Neutrophil (primary cell): Measurements from ENCODE around the gene RAN.

Experiments
- H3K27ac ChIP-seq: fragments of 200-600 bp; sonication (generic); 2 replicates; pipeline ENCODE4 v1.5.1; 2016; ENCODE audit warnings: mild to moderate bottlenecking, moderate library complexity
- H3K27me3 ChIP-seq: fragments of 200-600 bp; sonication (generic); 2 replicates; pipeline ENCODE4 v1.6.0; 2016; ENCODE audit warnings: mild to moderate bottlenecking
- H3K36me3 ChIP-seq: fragments of 200-600 bp; sonication (generic); 2 replicates; pipeline ENCODE4 v1.5.1; 2017
- H3K4me1 ChIP-seq, 2 experiments: fragments of 200-600 bp in 1 of 2; sonication (generic) in 1 of 2; 1 replicate in 1 of 2; 2 replicates in 1 of 2; pipeline versions ENCODE4 v1.5.1 to v1.6.1; 2013 to 2016; ENCODE audit warnings: low read depth in 1 of 2, low read length in 1 of 2, mild to moderate bottlenecking in 1 of 2, moderate library complexity in 1 of 2; ENCODE audit not compliant: control insufficient read depth in 1 of 2, insufficient read depth in 1 of 2
- H3K4me3 ChIP-seq, 2 experiments: fragments of 200-600 bp in 1 of 2; sonication (generic) in 1 of 2; 1 replicate in 1 of 2; 2 replicates in 1 of 2; pipeline ENCODE4 v1.5.1; 2013 to 2016; ENCODE audit warnings: low read depth in 1 of 2, low read length in 1 of 2, mild to moderate bottlenecking in 1 of 2, moderate library complexity in 1 of 2
- H3K9me3 ChIP-seq: fragments of 200-600 bp; sonication (generic); 2 replicates; pipeline ENCODE4 v1.5.1; 2016
- TF ChIP-seq, protein P1 (sequence below): fragments of 200-600 bp; sonication (generic); IDR thresholded peaks from 2 replicates; pipeline ENCODE4 v1.5.1; 2016; ENCODE audit warnings: antibody characterized with exemption

The RAN gene

DNA sequence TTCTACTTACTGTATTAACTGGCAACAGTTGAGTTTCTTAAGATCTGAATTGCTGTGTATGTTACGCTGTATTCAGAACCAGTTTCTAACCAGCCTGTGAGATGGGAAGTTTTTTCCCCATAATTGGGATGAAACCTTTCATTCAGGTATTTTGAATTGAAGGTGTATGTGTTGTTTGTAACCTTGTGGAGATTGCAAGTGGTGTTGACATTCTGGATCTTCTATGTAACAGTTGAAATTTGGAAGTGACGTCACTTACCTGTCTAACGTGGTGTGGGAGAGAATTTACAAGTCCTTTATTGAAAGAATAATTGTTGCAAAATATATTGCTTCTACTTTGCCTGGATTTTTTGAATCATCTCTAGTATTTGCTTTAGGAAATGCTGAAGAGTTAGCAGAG lies 5.5 kb downstream of the RAN start:
- no peaks in the 10 kb centered on the region for H3K9me3 ChIP-seq
- TF ChIP-seq, protein P1, sequence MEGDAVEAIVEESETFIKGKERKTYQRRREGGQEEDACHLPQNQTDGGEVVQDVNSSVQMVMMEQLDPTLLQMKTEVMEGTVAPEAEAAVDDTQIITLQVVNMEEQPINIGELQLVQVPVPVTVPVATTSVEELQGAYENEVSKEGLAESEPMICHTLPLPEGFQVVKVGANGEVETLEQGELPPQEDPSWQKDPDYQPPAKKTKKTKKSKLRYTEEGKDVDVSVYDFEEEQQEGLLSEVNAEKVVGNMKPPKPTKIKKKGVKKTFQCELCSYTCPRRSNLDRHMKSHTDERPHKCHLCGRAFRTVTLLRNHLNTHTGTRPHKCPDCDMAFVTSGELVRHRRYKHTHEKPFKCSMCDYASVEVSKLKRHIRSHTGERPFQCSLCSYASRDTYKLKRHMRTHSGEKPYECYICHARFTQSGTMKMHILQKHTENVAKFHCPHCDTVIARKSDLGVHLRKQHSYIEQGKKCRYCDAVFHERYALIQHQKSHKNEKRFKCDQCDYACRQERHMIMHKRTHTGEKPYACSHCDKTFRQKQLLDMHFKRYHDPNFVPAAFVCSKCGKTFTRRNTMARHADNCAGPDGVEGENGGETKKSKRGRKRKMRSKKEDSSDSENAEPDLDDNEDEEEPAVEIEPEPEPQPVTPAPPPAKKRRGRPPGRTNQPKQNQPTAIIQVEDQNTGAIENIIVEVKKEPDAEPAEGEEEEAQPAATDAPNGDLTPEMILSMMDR: no peak
- peaks cover 22% of the 10 kb centered on the region for H3K27me3 ChIP-seq
- H3K4me1 ChIP-seq: peaks cover 16% of the 10 kb centered on the region in 2 experiments
- no peak overlapping the region for H3K27ac ChIP-seq
- H3K36me3 ChIP-seq: peaks cover 24% of the 10 kb centered on the region
- no peak overlapping the region for H3K4me3 ChIP-seq

DNA sequence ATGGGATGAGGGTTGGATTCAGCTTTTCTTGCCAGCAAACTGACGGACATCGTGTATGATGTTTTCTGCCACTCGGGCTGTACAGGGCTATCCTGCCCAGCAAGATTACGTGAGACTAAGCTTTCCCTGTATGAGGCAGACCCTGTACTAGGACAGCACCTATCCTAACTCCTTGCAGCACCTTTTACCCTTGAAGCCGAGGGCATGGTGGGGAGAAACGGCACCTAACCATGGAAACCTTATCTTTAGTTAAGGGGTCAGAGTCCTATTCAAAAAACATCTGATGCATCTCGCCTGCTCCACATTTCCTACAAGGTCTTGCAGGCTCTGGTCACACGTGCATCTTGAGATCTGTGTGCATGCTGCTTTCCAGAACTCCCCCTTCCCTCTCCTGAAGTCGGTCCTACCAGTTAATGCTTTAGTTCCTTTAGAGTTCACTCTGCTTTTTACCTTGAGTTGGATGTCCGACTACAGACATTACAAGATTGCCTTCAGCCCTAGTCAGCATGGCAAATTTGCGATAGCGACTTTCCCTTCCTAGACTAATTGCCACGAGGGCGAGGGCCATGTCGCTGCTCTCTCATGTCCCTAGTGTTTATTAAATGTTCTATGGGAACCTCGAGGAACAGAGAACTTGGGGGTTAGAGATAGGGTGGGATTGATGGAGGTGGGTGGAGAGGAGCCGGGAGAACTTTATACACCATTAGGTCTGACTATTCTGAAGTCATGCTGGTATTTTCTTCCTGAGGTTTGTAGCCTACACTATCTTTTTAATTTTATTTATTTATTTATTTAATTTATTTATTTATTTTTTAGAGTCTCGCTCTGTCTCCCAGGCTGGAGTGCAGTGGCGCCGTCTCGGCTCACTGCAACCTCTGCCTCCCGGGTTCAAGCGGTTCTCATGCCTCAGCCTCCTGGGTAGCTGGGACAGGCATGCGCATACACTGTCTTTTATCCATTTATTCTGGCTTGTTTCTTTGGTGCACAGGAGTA lies 6.6 kb downstream of the RAN start:
- Histone ChIP-seq H3K4me3 (no peak overlapping the region), H3K36me3 (peaks cover 24% of the 10 kb centered on the region), H3K27me3 (peaks cover 22% of the 10 kb centered on the region), H3K9me3 (no peaks in the 10 kb centered on the region), H3K27ac (no peak overlapping the region), H3K4me1 (peaks cover 4 to 5% of the 10 kb centered on the region in 2 experiments)
- TF ChIP-seq, protein P1: no peak

DNA sequence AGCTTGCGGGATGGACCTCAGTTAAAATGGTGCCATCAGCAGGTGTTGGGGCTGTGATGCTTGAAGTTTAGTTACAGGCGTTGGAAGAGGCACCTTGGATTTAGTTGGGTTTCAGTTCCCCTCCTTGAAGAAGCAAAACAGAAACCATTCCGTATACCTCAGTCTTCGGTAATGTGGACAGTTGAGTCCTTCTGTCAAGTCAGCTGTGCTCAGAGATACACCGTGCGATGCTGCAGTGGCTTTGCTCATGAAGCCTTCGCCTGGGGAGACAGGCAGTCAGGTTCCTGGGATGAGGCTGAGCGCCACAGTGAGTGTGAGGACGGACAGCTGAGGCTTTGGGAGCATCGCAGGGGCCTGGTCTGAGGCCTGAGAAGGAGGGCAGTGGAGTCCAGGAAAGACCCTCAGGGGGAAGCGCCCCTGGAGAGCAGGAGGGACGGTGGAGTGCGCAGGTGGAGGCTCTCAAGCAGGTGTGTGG lies 7.4 kb downstream of the RAN start:
- Histone ChIP-seq H3K4me3 (no peak overlapping the region), H3K36me3 (peaks cover 24% of the 10 kb centered on the region), H3K9me3 (no peaks in the 10 kb centered on the region), H3K27me3 (peaks cover 22% of the 10 kb centered on the region), H3K27ac (no peak overlapping the region), H3K4me1 (no peaks in the 10 kb centered on the region)
- TF ChIP-seq, protein P1: no peak

DNA sequence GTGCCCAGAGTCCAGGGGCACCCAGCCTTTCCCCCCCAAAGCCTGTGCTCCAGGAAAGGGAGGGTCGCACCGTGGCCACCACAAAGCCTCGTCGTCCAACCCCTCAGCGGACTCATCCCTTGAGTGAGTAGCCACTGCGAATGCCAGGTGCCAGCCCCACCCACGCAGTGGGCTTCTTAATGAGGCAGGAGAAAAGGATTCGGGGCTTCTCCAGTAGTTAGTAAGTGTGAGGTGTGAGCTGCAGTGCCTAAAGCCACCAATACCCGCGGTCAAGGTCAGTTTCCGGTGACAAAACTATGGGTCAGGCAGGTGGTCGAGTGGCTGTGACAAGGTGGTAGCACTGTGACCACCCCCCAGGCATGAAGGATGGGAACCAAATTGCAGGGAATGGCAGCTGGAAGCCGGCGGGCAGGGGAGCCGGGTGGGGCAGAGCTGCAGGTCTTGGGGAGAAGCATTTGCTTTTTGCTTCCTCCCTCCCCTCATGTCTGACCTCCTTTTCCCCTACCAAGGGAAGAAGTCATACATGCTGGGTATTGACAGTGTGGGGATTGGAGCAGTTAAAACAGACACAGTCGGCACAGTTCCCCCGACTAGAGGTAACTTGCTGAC lies 8.0 kb downstream of the RAN start:
- peaks cover 19% of the 10 kb centered on the region for H3K36me3 ChIP-seq
- H3K27ac ChIP-seq: no peak overlapping the region
- no peak overlapping the region for H3K4me3 ChIP-seq
- H3K27me3 ChIP-seq: peaks cover 22% of the 10 kb centered on the region
- no peaks in the 10 kb centered on the region for H3K4me1 ChIP-seq
- TF ChIP-seq, protein P1: no peak
- no peaks in the 10 kb centered on the region for H3K9me3 ChIP-seq

DNA sequence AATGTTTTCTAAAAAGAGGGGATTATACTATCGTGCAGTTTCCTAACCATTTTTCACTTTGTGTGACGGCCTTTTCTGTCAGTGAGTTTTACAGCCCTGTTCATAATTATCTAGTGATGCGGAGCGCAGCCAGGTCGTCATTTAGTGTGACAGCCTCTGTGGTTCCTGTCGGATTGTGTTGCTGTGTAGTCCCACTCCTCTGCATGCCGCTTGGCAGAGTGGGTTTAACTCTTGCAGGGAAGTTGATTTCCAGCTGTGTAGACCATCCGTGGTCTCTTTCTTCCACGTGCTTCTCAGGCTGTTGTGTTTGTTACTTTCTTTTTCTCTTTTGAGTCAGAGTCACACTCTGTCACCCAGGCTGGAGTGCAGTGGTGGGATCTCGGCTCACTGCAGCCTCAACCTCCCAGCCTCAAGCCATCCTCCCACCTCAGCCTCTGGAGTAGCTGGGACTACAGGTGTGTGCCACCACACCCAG lies 8.6 kb downstream of the RAN start:
- TF ChIP-seq, protein P1: no peak
- Histone ChIP-seq H3K27me3 (peaks cover 22% of the 10 kb centered on the region), H3K4me3 (no peak overlapping the region), H3K36me3 (peaks cover 14% of the 10 kb centered on the region), H3K4me1 (no peaks in the 10 kb centered on the region), H3K27ac (no peak overlapping the region), H3K9me3 (no peaks in the 10 kb centered on the region)
